HG03064 (cell line): ENCODE measurements around the gene VAC14.

Experiments used
- ATAC-seq: cut with Tn5 transposase; IDR thresholded peaks from one replicate; pipeline ENCODE4 v1.9.1; 2021; ENCODE audit warnings: low read depth; ENCODE audit not compliant: unreplicated experiment

The VAC14 gene

GRCh38 chr16:70729292-70729691 is 71.7 kb downstream of the VAC14 start:
- no peak for ATAC-seq

DNA sequence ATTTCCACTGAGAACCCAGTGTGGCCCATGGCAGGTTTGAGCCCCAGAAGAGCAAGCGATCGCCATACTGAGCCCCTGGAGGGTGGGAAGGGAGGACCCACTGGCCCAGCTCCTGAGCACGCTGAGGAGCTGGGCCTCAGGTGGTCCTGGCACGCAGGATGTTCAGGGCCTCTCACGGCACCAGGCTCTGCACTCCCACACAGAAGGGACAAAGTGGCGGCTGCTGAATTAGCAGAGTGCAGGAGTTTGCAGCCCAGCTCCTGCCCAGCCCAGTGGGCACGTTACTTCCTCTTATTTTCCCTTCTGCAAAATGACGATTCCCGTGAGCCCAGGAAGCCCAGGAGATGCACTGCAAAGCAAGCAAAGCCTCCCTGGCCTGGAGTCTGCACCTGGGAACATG is 72.8 kb downstream of the VAC14 start:
- ATAC-seq: no peak

- ATAC-seq: no peak
These were observed 74.0 kb downstream of the VAC14 start for GRCh38 chr16:70726892-70727361.

DNA sequence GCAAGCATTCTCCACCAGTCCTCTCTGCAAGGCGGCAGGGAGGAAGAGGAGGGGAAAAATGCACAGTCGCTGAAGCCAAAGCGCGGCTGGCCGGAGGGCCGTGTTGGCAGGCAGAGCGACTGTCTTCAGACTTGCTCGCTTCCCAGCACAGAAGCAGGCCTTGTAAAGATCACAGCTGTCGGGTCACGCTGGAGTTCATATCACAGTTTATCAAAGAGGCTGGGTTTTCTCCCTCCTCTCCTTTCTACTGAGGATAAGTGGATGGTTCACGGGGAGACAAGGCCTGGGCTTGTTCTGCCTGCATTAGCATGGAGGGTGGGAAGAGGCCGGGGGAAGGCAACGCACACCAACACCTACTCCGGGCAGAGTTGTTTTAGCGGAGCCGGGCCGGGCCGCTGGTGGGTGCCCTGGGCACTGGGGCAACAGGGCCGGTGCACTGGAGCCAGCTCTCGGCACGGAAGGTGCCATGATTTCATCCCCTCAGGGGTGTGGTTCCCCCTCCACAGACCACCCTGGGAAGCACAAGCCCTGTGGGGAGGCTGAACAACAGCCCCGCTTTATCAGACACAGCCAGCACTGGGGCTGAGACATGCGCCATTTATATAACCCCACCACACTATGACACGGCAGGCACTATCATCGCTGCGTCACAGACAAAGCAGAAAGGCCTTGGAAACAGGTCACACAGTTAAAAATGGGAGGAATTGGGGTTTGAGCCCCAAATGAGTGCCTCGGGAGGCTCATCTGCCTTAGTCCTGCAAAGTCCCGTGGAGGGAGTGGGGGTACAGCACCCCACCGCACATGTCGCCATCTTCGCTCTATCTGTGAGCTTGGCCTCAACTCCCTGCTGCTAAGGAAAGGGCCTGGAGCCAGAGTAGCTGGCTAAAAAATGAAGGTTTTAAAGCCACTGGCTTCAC is 74.8 kb downstream of the VAC14 start:
- no peak for ATAC-seq

DNA sequence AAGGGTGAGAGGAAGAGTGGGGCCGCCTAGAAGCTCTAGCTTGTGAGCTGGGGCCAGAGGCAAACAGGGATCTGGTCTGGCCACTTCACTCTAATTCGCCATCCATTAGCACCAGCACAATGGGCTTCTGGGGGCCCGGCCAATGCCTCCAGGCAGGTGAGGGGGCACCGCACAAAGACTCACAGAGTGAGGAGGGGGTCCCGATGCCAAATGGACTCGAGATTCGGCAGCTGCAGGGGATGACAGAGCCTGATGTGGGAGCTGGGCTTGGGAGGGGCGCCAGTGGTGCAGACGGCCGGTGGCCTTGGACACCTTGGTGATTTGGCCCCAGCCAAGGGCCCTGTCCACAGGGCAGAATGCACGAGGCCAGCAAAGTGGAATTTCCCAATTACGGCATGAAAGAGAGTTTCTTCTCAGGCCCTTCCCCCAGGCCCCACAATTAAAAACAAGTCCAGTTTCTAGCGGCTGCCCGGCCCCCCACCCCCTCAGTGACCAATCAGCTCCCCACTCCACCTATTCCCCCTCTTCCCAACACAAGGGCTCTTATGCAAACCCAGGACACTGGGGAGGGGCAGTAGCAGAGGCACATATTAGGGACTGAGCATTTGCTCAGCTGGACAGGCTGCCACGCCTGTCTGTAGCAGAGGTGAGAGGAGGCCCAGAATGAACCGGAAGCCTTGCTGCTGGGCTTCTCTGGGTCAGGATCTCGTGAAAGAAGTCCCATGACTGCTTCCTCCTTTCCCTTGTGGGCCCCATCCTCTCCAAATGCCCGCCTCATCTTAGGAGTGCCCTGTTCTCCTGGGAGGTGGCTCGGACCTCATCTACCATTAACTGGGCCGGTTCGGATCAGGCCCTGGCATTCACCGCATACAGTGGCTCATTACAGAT is 75.7 kb downstream of the VAC14 start:
- no peak for ATAC-seq

DNA sequence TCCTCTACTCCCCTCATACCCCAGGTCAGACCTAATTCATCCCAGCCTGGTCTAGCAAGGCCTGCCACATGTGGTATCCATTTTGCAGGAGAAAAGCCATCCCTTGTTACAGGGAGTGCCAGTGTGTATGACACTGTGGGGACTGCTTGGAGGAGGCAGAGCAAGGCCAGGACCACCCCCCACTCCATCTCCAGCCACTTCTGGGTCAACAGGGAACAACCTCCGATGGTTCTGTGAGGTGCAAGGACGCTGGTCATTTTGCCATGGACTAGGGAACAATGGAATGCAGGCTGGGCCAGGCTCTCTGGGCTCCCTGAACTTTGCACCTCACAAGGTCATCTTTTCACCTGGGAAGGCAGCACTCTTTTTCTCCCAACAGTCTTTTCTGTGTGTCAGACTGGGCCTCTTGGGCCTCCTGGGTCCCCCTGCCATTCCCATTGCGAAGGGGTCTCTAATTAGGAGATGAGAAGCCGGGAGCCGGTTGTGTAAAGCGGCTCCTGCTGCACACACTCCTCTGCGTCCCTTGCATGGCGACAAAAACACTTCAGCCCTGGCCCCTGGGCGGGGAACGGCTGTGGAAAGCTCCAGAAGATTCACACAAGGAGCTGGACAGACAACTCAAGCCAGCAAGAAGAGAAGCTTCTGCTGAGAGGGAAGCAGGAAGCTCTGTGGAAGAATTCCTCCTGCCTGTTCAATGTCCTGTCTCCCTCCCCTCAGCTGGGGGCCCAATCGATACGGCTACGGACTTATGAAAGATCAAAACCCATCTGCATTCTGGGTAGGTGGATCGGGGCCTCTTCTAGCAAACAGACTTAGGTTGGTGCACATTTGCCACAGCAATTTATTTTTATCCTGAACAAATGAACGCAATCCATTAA is 76.6 kb downstream of the VAC14 start:
- no peak for ATAC-seq

GRCh38 chr16:70723740-70724145 is 77.2 kb downstream of the VAC14 start:
- ATAC-seq: no peak

DNA sequence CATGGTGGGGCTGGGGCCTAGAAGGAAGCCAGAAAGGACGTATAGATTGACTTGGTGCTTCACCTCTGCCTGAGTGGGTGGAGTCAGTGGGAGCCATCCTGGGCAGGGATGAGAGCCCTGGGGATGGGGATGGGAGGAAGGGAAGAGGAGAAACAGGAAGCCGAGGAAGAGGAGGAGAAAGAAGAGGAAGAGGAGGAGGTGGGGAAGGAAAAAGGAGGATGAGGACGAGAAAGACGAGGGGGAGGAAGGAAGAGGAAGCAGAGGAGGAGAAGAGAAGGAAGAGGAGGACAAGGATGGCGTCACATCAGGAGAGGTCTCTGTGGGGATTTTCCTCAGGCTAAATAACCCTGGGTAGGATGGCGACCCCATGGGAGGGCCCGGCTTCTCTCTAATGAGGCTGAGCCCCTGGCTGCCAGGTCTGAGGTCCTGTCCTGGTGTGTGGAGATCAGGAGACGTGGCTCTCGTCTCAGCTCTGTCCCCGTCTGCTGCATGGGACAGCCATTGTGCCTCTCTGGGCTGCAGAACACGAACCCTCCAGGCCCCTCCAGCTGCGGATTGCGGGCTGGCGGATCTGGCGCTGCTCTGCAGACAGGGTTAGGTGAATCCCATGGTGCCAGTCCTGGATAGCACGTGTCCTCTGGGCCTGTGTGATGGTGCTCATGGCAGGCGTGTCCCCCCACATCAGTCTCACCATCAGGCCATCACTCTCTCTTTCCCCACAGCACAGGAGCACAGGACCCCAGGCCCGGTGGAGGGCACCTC is 79.6 kb downstream of the VAC14 start:
- ATAC-seq: no peak

- no peak for ATAC-seq
These were observed 80.3 kb downstream of the VAC14 start for GRCh38 chr16:70720425-70721201.

DNA sequence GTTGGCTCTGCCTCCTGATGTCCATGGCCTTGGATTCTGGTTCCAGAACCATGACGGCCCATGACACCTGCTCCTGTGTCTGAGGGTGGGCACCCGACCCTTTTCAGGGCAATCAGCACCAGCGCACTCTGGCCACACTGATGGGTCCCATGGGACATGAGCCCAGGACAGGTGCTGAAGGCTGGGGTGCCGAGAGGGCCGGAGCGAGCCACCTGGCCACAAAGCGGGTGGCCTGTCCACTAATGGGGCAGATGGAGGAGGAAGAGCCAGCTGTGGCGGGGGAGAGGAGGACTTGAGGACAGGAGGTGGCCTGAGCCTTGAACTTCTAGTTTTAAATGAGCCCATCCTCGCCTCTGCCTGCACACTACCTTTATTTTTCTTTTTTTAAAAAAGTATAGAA is 83.9 kb downstream of the VAC14 start:
- no peak for ATAC-seq

- no peak for ATAC-seq
These were observed 85.0 kb downstream of the VAC14 start for GRCh38 chr16:70715860-70716357.

- no peak for ATAC-seq
These were observed 85.7 kb downstream of the VAC14 start for GRCh38 chr16:70715055-70715858.

DNA sequence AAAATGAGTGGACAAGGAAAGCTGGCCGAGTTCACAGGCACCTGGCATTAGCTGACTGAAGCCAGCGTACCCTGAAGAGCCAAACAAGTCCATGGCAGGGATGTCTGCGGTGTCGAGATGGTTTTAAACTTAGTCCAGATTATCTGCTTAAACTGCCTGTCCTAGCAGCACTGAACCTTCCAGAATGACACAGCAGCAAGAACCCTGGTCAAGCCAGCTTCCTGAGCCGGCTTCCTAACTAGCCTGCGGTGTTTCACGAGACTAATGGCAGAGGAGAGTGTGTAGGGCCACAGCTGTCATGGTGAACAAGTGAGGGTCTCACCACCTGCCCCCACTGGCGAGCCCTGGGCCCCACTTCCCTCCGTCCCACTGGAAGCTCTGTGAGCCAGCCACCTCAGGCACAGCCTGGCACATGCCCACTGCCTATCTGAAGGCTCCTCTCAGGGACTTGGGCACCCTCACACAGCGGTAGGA is 86.3 kb downstream of the VAC14 start:
- no peak for ATAC-seq

GRCh38 chr16:70713824-70714223 is 87.1 kb downstream of the VAC14 start:
- no peak for ATAC-seq

GRCh38 chr16:70713342-70713741 is 87.6 kb downstream of the VAC14 start:
- ATAC-seq: no peak

DNA sequence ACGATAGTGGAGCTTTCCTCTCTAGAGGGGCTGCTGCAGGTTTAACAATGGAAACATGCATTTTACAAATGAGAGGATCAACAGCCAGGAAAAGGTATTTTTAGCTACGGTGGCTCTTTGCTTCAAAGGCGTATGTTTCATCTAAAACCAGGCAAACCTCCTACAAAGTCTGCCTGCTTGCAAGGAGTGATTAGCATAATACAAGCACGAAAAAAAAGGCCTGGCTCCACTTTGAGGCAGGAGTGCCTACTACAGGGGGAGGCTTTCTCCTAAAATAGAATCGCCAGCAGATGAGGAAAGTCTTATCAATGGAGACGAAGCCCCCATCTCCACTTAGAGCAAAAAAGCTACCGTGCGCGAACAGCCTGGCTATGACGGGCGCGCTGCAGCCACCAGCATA is 88.0 kb downstream of the VAC14 start:
- ATAC-seq: no peak

DNA sequence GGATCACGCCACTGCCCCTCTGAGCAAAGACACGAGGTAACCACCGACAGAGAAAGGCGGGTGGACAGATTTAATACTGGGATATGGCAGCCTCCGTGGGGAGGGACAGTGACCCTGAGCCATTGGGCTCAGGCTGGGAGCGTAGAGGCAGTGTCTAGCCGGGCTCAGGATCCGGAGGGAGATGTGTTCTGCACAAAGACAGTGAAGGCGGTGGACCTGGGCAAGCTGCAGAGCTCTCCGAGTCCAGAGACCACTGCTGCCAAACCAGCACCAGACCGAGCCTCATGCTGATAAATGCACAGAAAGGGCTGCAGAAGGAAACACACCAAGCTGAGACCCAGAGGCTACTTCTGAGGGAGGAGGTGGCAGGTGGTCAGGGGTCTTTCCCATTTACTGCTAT is 88.6 kb downstream of the VAC14 start:
- no peak for ATAC-seq
